GM23248 (cell line): ENCODE results near the gene C11orf98. TPM values are rescaled to one million over a fixed set of nuclear protein-coding genes. Genes with fewer than 3 reads are reported as not detected.
"Not testable (repeated sequence)": the region's sequence is repeated elsewhere in the genome, so short reads cannot be mapped to it uniquely, and the experiment has no call there.

Experiments used
- DNase-seq: peaks from one replicate; pipeline ENCODE4 v3.0.0-alpha.2; 2015
- H2AFZ ChIP-seq: fragments of 200-600 bp; sonication (generic); 2 replicates; pipeline ENCODE4 v1.6.1; 2016; ENCODE audit warnings: antibody characterized with exemption
- H3F3A ChIP-seq: fragments of 200-600 bp; sonication (generic); 2 replicates; pipeline ENCODE4 v1.6.1; 2016; ENCODE audit warnings: mild to moderate bottlenecking, antibody characterized with exemption, mixed run types; ENCODE audit not compliant: insufficient read depth
- H3K27ac ChIP-seq: fragments of 200-600 bp; sonication (generic); 2 replicates; pipeline ENCODE4 v1.5.1; 2016; ENCODE audit warnings: mild to moderate bottlenecking
- H3K27me3 ChIP-seq: fragments of 200-600 bp; sonication (generic); replicated peaks from 2 replicates; pipeline ENCODE4 v1.6.1; 2016; ENCODE audit warnings: mild to moderate bottlenecking; ENCODE audit not compliant: insufficient read depth
- H3K36me3 ChIP-seq: fragments of 200-600 bp; sonication (generic); 2 replicates; pipeline ENCODE4 v1.6.1; 2016; ENCODE audit warnings: low read depth, mild to moderate bottlenecking
- H3K4me1 ChIP-seq: fragments of 200-600 bp; sonication (generic); 2 replicates; pipeline ENCODE4 v1.6.1; 2016; ENCODE audit warnings: mild to moderate bottlenecking; ENCODE audit not compliant: insufficient read depth
- H3K4me2 ChIP-seq: fragments of 200-600 bp; sonication (generic); one replicate; pipeline ENCODE4 v1.6.1; 2016; ENCODE audit warnings: mild to moderate bottlenecking; ENCODE audit not compliant: unreplicated experiment
- H3K4me3 ChIP-seq: fragments of 200-600 bp; sonication (generic); 2 replicates; pipeline ENCODE4 v1.5.1; 2016; ENCODE audit warnings: mild to moderate bottlenecking
- H3K79me2 ChIP-seq: fragments of 200-600 bp; sonication (generic); 2 replicates; pipeline ENCODE4 v1.6.1; 2016; ENCODE audit warnings: mild to moderate bottlenecking; ENCODE audit not compliant: insufficient read depth
- H3K9ac ChIP-seq: fragments of 200-600 bp; sonication (generic); 2 replicates; pipeline ENCODE4 v1.6.1; 2016; ENCODE audit warnings: mild to moderate bottlenecking
- H3K9me2 ChIP-seq: fragments of 200-600 bp; sonication (generic); 2 replicates; pipeline ENCODE4 v1.6.1; 2016; ENCODE audit warnings: mixed run types, mild to moderate bottlenecking, moderate library complexity; ENCODE audit not compliant: insufficient read depth
- H3K9me3 ChIP-seq: fragments of 200-600 bp; sonication (generic); one replicate; pipeline ENCODE4 v1.6.1; 2017; ENCODE audit warnings: low read depth
- H4K20me1 ChIP-seq: fragments of 200-600 bp; sonication (generic); 2 replicates; pipeline ENCODE4 v1.6.0; 2016; ENCODE audit not compliant: insufficient read depth
- EZH2 ChIP-seq: fragments of 200-600 bp; sonication (generic); IDR thresholded peaks from 2 replicates; pipeline ENCODE4 v1.6.1; 2018; ENCODE audit warnings: antibody characterized with exemption, mild to moderate bottlenecking; ENCODE audit not compliant: insufficient read depth, poor library complexity, severe bottlenecking
- EZH2phosphoT487 ChIP-seq: fragments of 200-600 bp; sonication (generic); IDR thresholded peaks from 2 replicates; pipeline ENCODE4 v1.6.1; 2018; ENCODE audit warnings: antibody characterized with exemption, moderate library complexity, mild to moderate bottlenecking, low read depth; ENCODE audit not compliant: insufficient read depth
- WGBS, 2 experiments: methylation state at CpG; one replicate each; pipeline ENCODE4 v1.1.6; 2015 to 2017; ENCODE audit warnings: low lambda C conversion rate in 2 of 2, low coverage in 1 of 2; ENCODE audit errors: missing lambda C conversion rate in 2 of 2; 5-methylcytosine and 5-hydroxymethylcytosine counted together
- in situ Hi-C: fragments of 300-500 bp; cut with MboI; formaldehyde crosslinking; loops from 2 replicates; pipeline ENCODE4 v1.15.0; 2020
- polyA plus RNA-seq: library from polyadenylated mRNA; unstranded; fragments of >200 nt; fragmentation: Nextera tagmentation; extraction: Ambion mirVana; gene quantifications from 2 replicates; pipeline ENCODE4 v1.2.1, GENCODE V29; 2016
- total RNA-seq: library from RNA; depleted of rRNA; stranded (reverse); fragments of >200 nt; shearing (Covaris generic); gene quantifications from 2 replicates; pipeline ENCODE4 v1.2.3, GENCODE V29; 2014

Gene C11orf98
- total and polyA plus RNA-seq, 2 experiments from 2014 or later = 24.2 to 76.8 TPM

DNA sequence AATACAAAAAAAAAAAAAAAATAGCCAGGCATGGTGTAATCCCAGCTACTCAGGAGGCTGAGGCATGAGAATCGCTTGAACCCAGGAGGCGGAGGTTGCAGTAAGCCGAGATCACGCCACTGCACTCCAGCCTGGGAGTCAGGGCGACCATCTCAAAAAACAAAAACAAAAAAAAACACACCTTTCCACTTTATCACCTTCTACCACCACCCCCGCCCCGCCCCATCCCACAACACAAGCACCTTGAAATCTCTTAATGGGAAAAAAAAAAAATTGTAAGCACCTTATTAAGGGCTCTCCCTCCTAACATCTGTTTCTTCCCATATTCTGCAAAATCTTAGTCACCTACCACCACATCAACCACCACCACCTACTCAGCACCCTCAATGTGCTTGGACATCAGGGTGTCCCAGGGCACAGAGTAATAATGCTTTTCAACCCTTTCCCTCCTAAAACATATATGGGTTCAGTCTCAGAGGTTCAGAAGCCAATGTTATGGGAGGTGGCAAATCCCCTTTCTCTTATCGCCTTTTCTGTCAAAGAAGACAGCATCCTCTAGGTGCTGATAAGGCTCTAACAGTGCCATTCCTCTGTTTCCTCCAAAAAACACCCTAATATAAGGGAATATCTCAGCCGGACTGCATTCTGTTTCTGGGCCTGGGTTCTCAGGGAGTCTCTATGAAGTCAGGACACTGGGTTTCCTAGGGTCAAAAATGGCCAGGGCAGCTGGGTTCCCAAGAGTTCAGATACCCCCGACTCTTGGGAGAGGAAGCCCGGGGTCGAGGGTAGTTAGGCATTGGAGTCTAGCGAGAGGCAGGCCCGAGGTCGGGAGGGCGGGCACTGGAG is 12.6 kb downstream of the C11orf98 start:
- in situ Hi-C loops = no loop called here
- peak; percentile 52 for DNase-seq
- 29 to 30% methylated on average over 16 of the region's 16 CpGs for WGBS, 2 experiments
- Histone ChIP-seq H3K9ac (peak overlapping the region; percentile 91), H3K27me3 (no peaks in the 10 kb centered on the region), H3F3A (peaks cover 3% of the 10 kb centered on the region; the same call in 1 of the 2 replicates), H3K4me1 (peaks cover 12% of the 10 kb centered on the region), H4K20me1 (no peaks in the 10 kb centered on the region), H3K4me2 (peak overlapping the region; percentile 96), H3K9me3 (no peaks in the 10 kb centered on the region), H3K36me3 (no peaks in the 10 kb centered on the region), H3K27ac (peak overlapping the region; percentile 86), H3K9me2 (no peaks in the 10 kb centered on the region), H3K79me2 (peaks cover 43% of the 10 kb centered on the region), H3K4me3 (peak overlapping the region; percentile 92), H2AFZ (peak overlapping the region; percentile 100)
- no peak for TF ChIP-seq EZH2phosphoT487
- no peak for TF ChIP-seq EZH2

DNA sequence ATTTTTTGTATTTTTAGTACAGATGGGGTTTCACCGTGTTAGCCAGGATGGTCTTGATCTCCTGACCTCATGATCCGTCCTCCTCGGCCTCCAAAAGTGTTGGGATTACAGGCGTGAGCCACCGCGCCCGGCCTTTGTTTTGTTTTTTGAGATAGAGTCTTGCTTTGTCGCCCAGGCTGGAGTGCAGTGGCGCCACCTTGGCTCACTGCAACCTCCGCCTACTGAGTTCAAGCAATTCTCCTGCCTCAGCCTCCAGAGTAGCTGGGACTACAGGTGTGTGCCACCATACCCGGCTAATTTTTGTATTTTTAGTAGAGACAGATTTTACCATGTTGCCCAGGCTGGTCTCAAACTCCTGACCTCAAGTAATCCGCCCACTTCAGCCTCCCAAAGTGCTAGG is 14.7 kb downstream of the C11orf98 start:
- H3K27me3 ChIP-seq, H3K4me2 ChIP-seq, H3K9me2 ChIP-seq, H3K36me3 ChIP-seq, H3K27ac ChIP-seq, H4K20me1 ChIP-seq, in situ Hi-C loops, DNase-seq, H2AFZ ChIP-seq, H3K4me3 ChIP-seq, H3K9me3 ChIP-seq, H3K9ac ChIP-seq: not testable (repeated sequence)
- Histone ChIP-seq H3K79me2 (peaks cover 54% of the 10 kb centered on the region), H3F3A (peaks cover 10% of the 10 kb centered on the region; the same call in 1 of the 2 replicates), H3K4me1 (peaks cover 19% of the 10 kb centered on the region)
- 94% methylated on average over 12 of the region's 12 CpGs for WGBS, 2 experiments

DNA sequence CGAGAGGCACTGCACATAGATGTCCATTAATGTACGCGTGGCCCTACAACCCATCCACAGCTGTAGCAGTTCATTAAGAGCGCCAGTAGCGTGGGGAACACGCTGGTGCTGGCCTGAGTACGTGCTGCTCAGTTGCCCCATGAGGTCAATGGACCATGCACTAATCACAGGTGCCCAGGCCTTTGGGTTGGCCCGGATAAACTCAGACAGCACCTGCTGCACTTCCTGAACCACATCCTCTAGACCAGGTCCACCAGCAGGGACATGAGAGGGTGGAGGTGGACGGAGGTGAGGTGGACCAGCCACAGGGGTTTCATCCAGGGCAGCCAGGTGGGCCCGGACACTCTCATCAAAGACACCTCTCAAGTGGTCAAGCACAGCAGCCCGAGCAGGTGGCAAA is 15.5 kb downstream of the C11orf98 start:
- H3F3A ChIP-seq = peaks cover 10% of the 10 kb centered on the region; the same call in 1 of the 2 replicates
- peaks cover 25% of the 10 kb centered on the region for H3K4me1 ChIP-seq
- no peak overlapping the region for H2AFZ ChIP-seq
- H3K36me3 ChIP-seq = no peaks in the 10 kb centered on the region; the same call in 1 of the 2 replicates
- H3K4me3 ChIP-seq = no peak overlapping the region
- WGBS, 2 experiments = 89 to 90% methylated on average over 11 of the region's 11 CpGs
- in situ Hi-C loops = no loop called here
- H3K27ac ChIP-seq = no peak overlapping the region
- peaks cover 62% of the 10 kb centered on the region for H3K79me2 ChIP-seq
- no peaks in the 10 kb centered on the region for H4K20me1 ChIP-seq
- DNase-seq = no peak
- H3K9me3 ChIP-seq = no peaks in the 10 kb centered on the region
- no peak for TF ChIP-seq EZH2phosphoT487
- TF ChIP-seq EZH2 = no peak
- H3K9me2 ChIP-seq = no peaks in the 10 kb centered on the region
- no peaks in the 10 kb centered on the region for H3K27me3 ChIP-seq
- H3K9ac ChIP-seq = no peak overlapping the region
- H3K4me2 ChIP-seq = no peak overlapping the region

DNA sequence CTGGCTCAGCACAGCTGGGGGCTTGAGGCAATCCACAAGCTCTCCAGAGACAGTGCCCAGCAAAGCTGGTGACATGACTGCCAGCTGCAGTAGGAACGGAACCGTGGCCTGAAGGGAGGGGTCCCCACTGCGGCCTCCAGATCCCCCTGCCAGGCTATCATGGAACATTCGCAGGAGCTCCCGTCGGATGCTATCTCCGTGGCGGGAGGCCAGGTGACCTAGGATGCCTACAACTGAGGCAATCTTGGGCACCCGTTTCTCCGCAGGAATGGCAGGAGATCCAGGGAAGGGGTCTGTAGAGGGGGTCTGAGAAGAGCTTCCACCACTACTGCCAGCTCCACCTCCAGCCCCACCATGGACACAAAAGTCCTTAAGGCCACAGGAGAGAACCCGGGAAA is 16.0 kb downstream of the C11orf98 start:
- Histone ChIP-seq H3K4me1 (peaks cover 25% of the 10 kb centered on the region), H4K20me1 (no peaks in the 10 kb centered on the region), H3K27ac (no peak overlapping the region), H2AFZ (no peak overlapping the region), H3K9ac (no peak overlapping the region), H3K9me3 (no peaks in the 10 kb centered on the region), H3K4me2 (no peak overlapping the region), H3K36me3 (no peaks in the 10 kb centered on the region; the same call in 1 of the 2 replicates), H3K4me3 (no peak overlapping the region), H3F3A (peaks cover 10% of the 10 kb centered on the region; the same call in 1 of the 2 replicates), H3K79me2 (peaks cover 67% of the 10 kb centered on the region), H3K27me3 (no peaks in the 10 kb centered on the region), H3K9me2 (no peaks in the 10 kb centered on the region)
- 82 to 83% methylated on average over 11 of the region's 11 CpGs for WGBS, 2 experiments
- no peak for TF ChIP-seq EZH2phosphoT487
- no peak for TF ChIP-seq EZH2
- no peak for DNase-seq
- in situ Hi-C loops = no loop called here
